ENCODE data around the gene SEMA3E.

SEMA3E gene

GRCh38 chr7:83608716-83609115, 40.2 kb downstream of the SEMA3E start:
- no peaks in the 10 kb centered on the region for H3K4me1 ChIP-seq
- H3K4me3 ChIP-seq (ENCODE audit: low read depth, low read length): no peak overlapping the region
- no peaks in the 10 kb centered on the region for H3K36me3 ChIP-seq
- no peak for TF ChIP-seq CTCF (IDR thresholded peaks at IDR 0.05; ENCODE audit: low read depth, low read length)
- H3K27me3 ChIP-seq: no peaks in the 10 kb centered on the region
- no peaks in the 10 kb centered on the region for H3K9me3 ChIP-seq
- DNase-seq: no peak

GRCh38 chr7:83603649-83604048, 45.3 kb downstream of the SEMA3E start:
- H3K36me3 ChIP-seq: no peaks in the 10 kb centered on the region
- no peak for DNase-seq
- TF ChIP-seq CTCF (IDR thresholded peaks at IDR 0.05; ENCODE audit: low read depth, low read length): no peak

DNA sequence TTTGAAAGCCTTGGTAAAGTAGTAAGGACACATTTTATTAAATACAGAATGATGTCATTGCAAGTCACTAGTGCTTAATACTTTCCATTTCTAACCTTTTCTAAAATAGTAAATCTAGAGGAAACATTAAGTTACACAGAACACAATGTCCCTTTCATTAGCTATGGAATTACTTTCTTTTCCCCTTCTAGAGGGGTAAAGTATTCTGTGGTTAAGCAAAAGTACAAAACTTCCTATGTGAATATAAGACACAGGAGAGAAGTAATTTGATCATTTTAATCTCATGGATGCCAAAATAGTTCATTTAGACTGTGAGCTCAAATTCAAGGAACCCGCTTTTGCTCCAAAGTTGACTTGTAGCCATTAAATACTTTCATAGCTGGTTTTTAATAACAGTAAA, 49.8 kb downstream of the SEMA3E start:
- Histone ChIP-seq H3K4me3 (ENCODE audit: low read depth, low read length) (no peak overlapping the region), H3K27me3 (no peaks in the 10 kb centered on the region), H3K4me1 (peaks cover 3% of the 10 kb centered on the region; the same call in 1 of the 2 replicates), H3K36me3 (no peaks in the 10 kb centered on the region), H3K9me3 (no peaks in the 10 kb centered on the region; the same call in 1 of the 2 replicates)
- no peak for TF ChIP-seq CTCF (IDR thresholded peaks at IDR 0.05; ENCODE audit: low read depth, low read length)
- no peak for DNase-seq

More at GRCh38 chr7:83603649-83604048, 45.3 kb downstream of the SEMA3E start:
- Histone ChIP-seq H3K4me3 (ENCODE audit: low read depth, low read length) (no peak overlapping the region), H3K9me3 (no peaks in the 10 kb centered on the region; the same call in 1 of the 2 replicates), H3K4me1 (no peaks in the 10 kb centered on the region), H3K27me3 (no peaks in the 10 kb centered on the region)

DNA sequence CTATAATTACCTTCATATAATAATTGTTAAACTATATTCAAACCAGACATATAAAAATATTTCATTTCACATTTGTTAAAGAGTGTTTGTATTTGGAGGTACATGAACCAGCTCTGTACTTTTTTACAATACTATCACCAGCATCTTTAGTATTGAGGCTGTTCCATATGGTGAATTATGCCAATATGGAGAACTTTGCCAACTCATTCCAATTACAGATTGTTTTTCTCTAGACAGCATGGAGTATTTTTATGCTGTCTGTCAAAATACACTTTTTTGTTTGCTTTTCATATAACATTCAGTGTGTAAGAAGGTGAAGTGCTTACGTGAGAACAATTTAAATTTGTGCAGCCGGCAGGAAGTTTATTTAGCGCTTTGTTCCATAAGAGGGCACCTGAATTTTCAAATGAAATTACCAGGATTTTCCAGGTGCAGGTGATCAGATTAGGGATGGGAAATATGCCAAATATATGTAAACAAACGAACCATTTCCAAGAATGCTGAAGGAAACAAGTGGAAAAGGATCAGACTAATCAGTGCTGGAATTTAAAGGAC, 54.9 kb downstream of the SEMA3E start:
- no peaks in the 10 kb centered on the region for H3K9me3 ChIP-seq
- no peaks in the 10 kb centered on the region for H3K36me3 ChIP-seq
- H3K4me1 ChIP-seq: peaks cover 8% of the 10 kb centered on the region; the same call in 1 of the 2 replicates
- no peak overlapping the region for H3K4me3 ChIP-seq (ENCODE audit: low read depth, low read length)
- DNase-seq: no peak
- H3K27me3 ChIP-seq: no peaks in the 10 kb centered on the region
- no peak for TF ChIP-seq CTCF (IDR thresholded peaks at IDR 0.05; ENCODE audit: low read depth, low read length)

- no peaks in the 10 kb centered on the region for H3K9me3 ChIP-seq
- H3K4me3 ChIP-seq (ENCODE audit: low read depth, low read length): no peak overlapping the region
- no peaks in the 10 kb centered on the region for H3K36me3 ChIP-seq
- no peak for TF ChIP-seq CTCF (IDR thresholded peaks at IDR 0.05; ENCODE audit: low read depth, low read length)
- H3K27me3 ChIP-seq: no peaks in the 10 kb centered on the region
- peak; percentile 49 for DNase-seq
- peaks cover 9% of the 10 kb centered on the region for H3K4me1 ChIP-seq
Measured at GRCh38 chr7:83588602-83589240, 60.2 kb downstream of the SEMA3E start.

DNA sequence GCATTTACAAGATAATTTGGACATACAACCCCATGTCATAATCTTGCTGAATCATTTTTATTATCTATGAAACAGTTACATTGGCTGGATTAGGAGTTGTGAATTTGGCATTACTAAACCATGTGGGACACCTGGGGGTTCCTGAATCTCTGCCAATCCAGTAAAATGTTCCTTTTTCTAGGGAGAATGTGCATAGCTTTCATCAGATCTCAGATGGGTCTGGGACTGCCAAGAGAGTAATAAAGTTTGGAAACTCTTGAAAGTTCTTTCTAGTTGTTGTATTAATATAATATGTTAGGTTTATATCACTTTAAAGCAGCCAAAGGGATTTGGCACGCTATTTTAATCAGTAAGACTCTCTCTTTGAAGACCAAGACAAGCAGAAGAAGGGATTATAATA, 62.7 kb downstream of the SEMA3E start:
- Histone ChIP-seq H3K4me1 (peaks cover 9% of the 10 kb centered on the region), H3K4me3 (ENCODE audit: low read depth, low read length) (no peak overlapping the region), H3K9me3 (no peaks in the 10 kb centered on the region), H3K27me3 (no peaks in the 10 kb centered on the region), H3K36me3 (no peaks in the 10 kb centered on the region)
- no peak for DNase-seq
- TF ChIP-seq CTCF (IDR thresholded peaks at IDR 0.05; ENCODE audit: low read depth, low read length): no peak

Measured in BE2C (cell line).